ENCODE results near the gene ZNF554. TPM values are rescaled to one million over a fixed set of nuclear protein-coding genes. Genes with fewer than 3 reads are reported as not detected.

ZNF554 gene
- total RNA-seq, 1 donor from 2014 or later: 1.1 TPM

- no peak overlapping the region for H3K4me3 ChIP-seq
- intact Hi-C loops (cut with DNase I): no loop called here
- TF ChIP-seq CTCF (IDR thresholded peaks at IDR 0.05): no peak
- peaks cover 0 to 8% of the 10 kb centered on the region in 2 donors for H3K36me3 ChIP-seq
- peak overlapping the region; percentile 50 to 56 for H3K27ac ChIP-seq
- peaks cover 0 to 8% of the 10 kb centered on the region in 2 donors for H3K4me1 ChIP-seq
- H3K27me3 ChIP-seq: no peaks in the 10 kb centered on the region
- DNase-seq (ENCODE audit: low spot score in 2 of 2): no peak
- no peaks in the 10 kb centered on the region for H3K9me3 ChIP-seq
These were observed 44.6 kb upstream of the ZNF554 start for GRCh38 chr19:2774953-2775555.

- peaks cover 0 to 5% of the 10 kb centered on the region in 2 donors for H3K4me1 ChIP-seq
- H3K36me3 ChIP-seq: peaks cover 0 to 4% of the 10 kb centered on the region in 2 donors
- intact Hi-C loops (cut with DNase I): no loop called here
- TF ChIP-seq CTCF (IDR thresholded peaks at IDR 0.05): no peak
- H3K27ac ChIP-seq: peak overlapping the region; percentile 50 to 56
- no peaks in the 10 kb centered on the region for H3K9me3 ChIP-seq
- no peaks in the 10 kb centered on the region for H3K27me3 ChIP-seq
- peak; percentile 27 to 82 for DNase-seq (ENCODE audit: low spot score in 2 of 2)
- peak overlapping the region in 1 of 2 donors; percentile 7 for H3K4me3 ChIP-seq
These were observed 43.9 kb upstream of the ZNF554 start for GRCh38 chr19:2775556-2776430.

- H3K9me3 ChIP-seq: no peaks in the 10 kb centered on the region
- no peak overlapping the region for H3K27ac ChIP-seq
- H3K4me3 ChIP-seq: no peak overlapping the region
- peaks cover 7 to 16% of the 10 kb centered on the region in 2 donors for H3K4me1 ChIP-seq
- no peaks in the 10 kb centered on the region for H3K27me3 ChIP-seq
- TF ChIP-seq CTCF (IDR thresholded peaks at IDR 0.05): no peak
- no peaks in the 10 kb centered on the region for H3K36me3 ChIP-seq
- no peak for DNase-seq (ENCODE audit: low spot score in 2 of 2)
- intact Hi-C loops (cut with DNase I): no loop called here
These were observed 41.5 kb upstream of the ZNF554 start for GRCh38 chr19:2777952-2778683.

- Histone ChIP-seq H3K4me3 (no peak overlapping the region), H3K36me3 (no peaks in the 10 kb centered on the region), H3K4me1 (peaks cover 7 to 22% of the 10 kb centered on the region in 2 donors), H3K9me3 (no peaks in the 10 kb centered on the region), H3K27me3 (no peaks in the 10 kb centered on the region), H3K27ac (no peak overlapping the region)
- no peak for TF ChIP-seq CTCF (IDR thresholded peaks at IDR 0.05)
- DNase-seq (ENCODE audit: low spot score in 2 of 2): no peak
- intact Hi-C loops (cut with DNase I): no loop called here
These were observed 40.4 kb upstream of the ZNF554 start for GRCh38 chr19:2779121-2779740.

GRCh38 chr19:2780284-2780683, 39.4 kb upstream of the ZNF554 start:
- TF ChIP-seq CTCF (IDR thresholded peaks at IDR 0.05): no peak
- Histone ChIP-seq H3K27ac (no peak overlapping the region), H3K36me3 (no peaks in the 10 kb centered on the region), H3K27me3 (no peaks in the 10 kb centered on the region), H3K4me1 (peaks cover 7 to 28% of the 10 kb centered on the region in 2 donors), H3K9me3 (no peaks in the 10 kb centered on the region), H3K4me3 (no peak overlapping the region)
- no peak for DNase-seq (ENCODE audit: low spot score in 2 of 2)
- intact Hi-C loops (cut with DNase I): no loop called here
